Spleen (tissue), 7 donors: ENCODE data around the gene LPCAT1.

ENCODE experiments used
- CTCF ChIP-seq, 11 experiments: fragments of 200-600 bp in 7 of 11; fragments of 450-650 bp in 4 of 11; sonication (generic) in 4 of 11; IDR thresholded peaks in 8 of 11; conservative IDR thresholded peaks in 3 of 11; 1 replicate in 7 of 11; 2 replicates in 4 of 11; pipeline versions ENCODE4 v1.4.0 to v1.8.0; 2016 to 2021; ENCODE audit warnings: antibody characterized with exemption in 11 of 11, inconsistent platforms in 4 of 11, mild to moderate bottlenecking in 1 of 11
- POLR2A ChIP-seq, 3 donors: fragments of 450-650 bp; IDR thresholded peaks; one replicate each; pipeline ENCODE4 v1.5.1; 2017; ENCODE audit warnings: antibody characterized with exemption in 3 of 3, mild to moderate bottlenecking in 1 of 3
- POLR2AphosphoS5 ChIP-seq, 3 donors: sonication (generic); formaldehyde crosslinking; IDR thresholded peaks; one replicate each; pipeline ENCODE4 v1.5.1; 2017; ENCODE audit warnings: antibody characterized with exemption in 3 of 3
- donor health status: DM: no; HTN: no; CAD: no; lungs with moderate emphysema.
- donor health status: DM: no; HTN: no; CAD: no.
- donor health status: DM: no; HTN: no; CAD: no.

GRCh38 chr5:1568201-1568979 is 44.6 kb upstream of the LPCAT1 start:
- no peak for TF ChIP-seq POLR2AphosphoS5 (IDR thresholded peaks at IDR 0.05)
- no peak for TF ChIP-seq CTCF (IDR thresholded peaks at IDR 0.05 in 8 of 11, conservative IDR thresholded peaks at IDR 0.05 in 3 of 11)
- TF ChIP-seq POLR2A (IDR thresholded peaks at IDR 0.05): no peak
